HG02852 (cell line): ENCODE measurements around the gene IL12RB2.
A peak's percentile ranks its signal among the peaks of the same experiment; 100 is the strongest.

Experiments
- ATAC-seq: cut with Tn5 transposase; IDR thresholded peaks from one replicate; pipeline ENCODE4 v1.9.1; 2021; ENCODE audit warnings: mild to moderate bottlenecking, moderate library complexity; ENCODE audit not compliant: unreplicated experiment

Gene IL12RB2

GRCh38 chr1:67345556-67345955, 37.9 kb downstream of the IL12RB2 start:
- no peak for ATAC-seq

GRCh38 chr1:67346982-67347381, 39.3 kb downstream of the IL12RB2 start:
- no peak for ATAC-seq

GRCh38 chr1:67347688-67348472, 40.2 kb downstream of the IL12RB2 start:
- ATAC-seq = peak; percentile 46

- ATAC-seq = no peak
Observed at GRCh38 chr1:67348586-67349252, 41.0 kb downstream of the IL12RB2 start.

GRCh38 chr1:67350783-67351182, 43.1 kb downstream of the IL12RB2 start:
- peak; percentile 85 for ATAC-seq

GRCh38 chr1:67352211-67352610, 44.5 kb downstream of the IL12RB2 start:
- ATAC-seq = no peak

GRCh38 chr1:67355745-67356424, 48.2 kb downstream of the IL12RB2 start:
- no peak for ATAC-seq

- no peak for ATAC-seq
Observed at GRCh38 chr1:67359592-67359991, 51.9 kb downstream of the IL12RB2 start.

GRCh38 chr1:67361641-67362040, 54.0 kb downstream of the IL12RB2 start:
- no peak for ATAC-seq

- no peak for ATAC-seq
Observed at GRCh38 chr1:67367370-67368045, 59.8 kb downstream of the IL12RB2 start.

- no peak for ATAC-seq
Observed at GRCh38 chr1:67368046-67368514, 60.4 kb downstream of the IL12RB2 start.

GRCh38 chr1:67371043-67371442, 63.4 kb downstream of the IL12RB2 start:
- no peak for ATAC-seq

GRCh38 chr1:67371681-67372080, 64.0 kb downstream of the IL12RB2 start:
- no peak for ATAC-seq

- ATAC-seq = no peak
Observed at GRCh38 chr1:67372136-67372535, 64.5 kb downstream of the IL12RB2 start.

GRCh38 chr1:67372898-67373297, 65.2 kb downstream of the IL12RB2 start:
- no peak for ATAC-seq

GRCh38 chr1:67376381-67376780, 68.7 kb downstream of the IL12RB2 start:
- no peak for ATAC-seq

GRCh38 chr1:67377253-67377652, 69.6 kb downstream of the IL12RB2 start:
- no peak for ATAC-seq

- no peak for ATAC-seq
Observed at GRCh38 chr1:67381154-67381553, 73.5 kb downstream of the IL12RB2 start.

- ATAC-seq = no peak
Observed at GRCh38 chr1:67382292-67382691, 74.6 kb downstream of the IL12RB2 start.

GRCh38 chr1:67383999-67384638, 76.4 kb downstream of the IL12RB2 start:
- no peak for ATAC-seq
